ENCODE data around the gene SAMHD1. TPM values are rescaled to one million over a fixed set of nuclear protein-coding genes. Genes with fewer than 3 reads are reported as not detected.

SAMHD1 gene
- total RNA-seq, 5 donors from 2014 or later (not counting 1 experiment from before 2014, with no cell fraction given), result 218 to 437 (median 244) TPM

DNA sequence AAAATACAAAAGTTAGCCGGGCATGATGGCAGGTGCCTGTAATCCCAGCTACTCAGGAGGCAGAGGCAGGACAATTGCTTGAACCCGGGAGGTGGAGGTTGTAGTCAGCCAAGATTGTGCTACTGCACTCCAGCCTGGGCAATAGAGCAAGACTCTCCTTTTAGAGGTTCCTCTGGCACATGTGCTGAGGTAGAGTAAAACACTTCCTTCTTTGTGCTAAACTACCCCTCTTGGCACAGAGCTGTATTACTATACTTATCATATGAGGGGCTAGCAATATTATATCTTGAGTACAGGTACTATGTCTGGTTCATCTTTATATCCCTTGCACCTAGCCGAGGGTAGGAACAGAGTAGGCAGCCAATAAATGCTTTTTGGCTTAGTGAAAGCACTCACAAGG is 40.2 kb upstream of the SAMHD1 start:
- DNase-seq (no peak), ATAC-seq (replicated peaks in 1 of 4) (no peak)
- Histone ChIP-seq H3K27ac (ENCODE audit: low read length) (no peak overlapping the region), H3K4me3 (ENCODE audit: control insufficient read depth in 1 of 2, extremely low read depth in 1 of 2, low read length in 1 of 2) (no peak overlapping the region), H3K4me1 (ENCODE audit: control insufficient read depth in 1 of 2, extremely low read depth in 1 of 2, insufficient read depth in 2 of 2, low read length in 2 of 2) (peaks cover 15 to 31% of the 10 kb centered on the region in 2 experiments), H3K9me3 (no peaks in the 10 kb centered on the region), H3K27me3 (replicated peaks in 1 of 2; ENCODE audit: control insufficient read depth in 2 of 2, extremely low read depth in 1 of 2, insufficient read depth in 2 of 2, low read length in 1 of 2) (no peaks in the 10 kb centered on the region), H3K36me3 (ENCODE audit: control insufficient read depth in 2 of 2, extremely low read depth in 1 of 2, insufficient read depth in 1 of 2, low read length in 1 of 2) (peaks cover 0 to 6% of the 10 kb centered on the region in 2 donors)
- ChIA-PET POLR2A (interaction anchor here in 1 of 2 donors (0.6 to 0.7 kb wide), 3 partner anchors 17 to 370 kb away, joined by 4 to 5 read pairs (median 4); partner anchors contain the start of gene RBL1), CTCF (no interaction called here)
- peaks cover 39 to 52% (median 45%) of the 10 kb centered on the region in 3 donors for H3K4me1 Mint-ChIP-seq
- H3K9me3 Mint-ChIP-seq, result peaks cover 0 to 8% (median 6%) of the 10 kb centered on the region in 3 donors
- no peaks in the 10 kb centered on the region for H3K27me3 Mint-ChIP-seq
- 100% methylated on average over 2 of the region's 3 CpGs for WGBS (ENCODE audit: insufficient coverage)
- peaks cover 27% of the 10 kb centered on the region for H3K36me3 Mint-ChIP-seq
- H3K4me3 Mint-ChIP-seq, result no peak overlapping the region
- peak overlapping the region in 1 of 2 donors; percentile 76 for H3K27ac Mint-ChIP-seq

GRCh38 chr20:36989797-36990196 is 38.3 kb upstream of the SAMHD1 start:
- WGBS (ENCODE audit: insufficient coverage), result 85% methylated on average over 2 of the region's 6 CpGs

GRCh38 chr20:36988494-36988966 is 37.0 kb upstream of the SAMHD1 start:
- Histone ChIP-seq H3K4me3 (ENCODE audit: control insufficient read depth in 1 of 2, extremely low read depth in 1 of 2, low read length in 1 of 2) (no peak overlapping the region), H3K9me3 (no peaks in the 10 kb centered on the region), H3K36me3 (ENCODE audit: control insufficient read depth in 2 of 2, extremely low read depth in 1 of 2, insufficient read depth in 1 of 2, low read length in 1 of 2) (no peaks in the 10 kb centered on the region), H3K27ac (ENCODE audit: low read length) (peak overlapping the region; percentile 43), H3K4me1 (ENCODE audit: control insufficient read depth in 1 of 2, extremely low read depth in 1 of 2, insufficient read depth in 2 of 2, low read length in 2 of 2) (peaks cover 15 to 31% of the 10 kb centered on the region in 2 experiments), H3K27me3 (replicated peaks in 1 of 2; ENCODE audit: control insufficient read depth in 2 of 2, extremely low read depth in 1 of 2, insufficient read depth in 2 of 2, low read length in 1 of 2) (no peaks in the 10 kb centered on the region)
- CTCF ChIA-PET, result interaction anchor here in 1 of 2 donors (0.8 kb wide), 1 partner anchor 20 kb away, joined by 3 read pairs; no protein-coding TSS in a partner anchor
- peak; percentile 84 to 91 (median 85) for ATAC-seq (replicated peaks in 1 of 4)
- peaks cover 44 to 52% (median 45%) of the 10 kb centered on the region in 3 donors for H3K4me1 Mint-ChIP-seq
- H3K9me3 Mint-ChIP-seq, result peaks cover 0 to 8% (median 6%) of the 10 kb centered on the region in 3 donors
- H3K36me3 Mint-ChIP-seq, result peaks cover 7% of the 10 kb centered on the region
- H3K27ac Mint-ChIP-seq, result peak overlapping the region; percentile 89 to 93
- POLR2A ChIA-PET, result interaction anchor here in 1 of 2 donors (0.6 kb wide), 1 partner anchor 17 kb away, joined by 7 read pairs; no protein-coding TSS in a partner anchor
- no peaks in the 10 kb centered on the region for H3K27me3 Mint-ChIP-seq
- no CpG with 5 or more reads among the region's 3 CpGs for WGBS (ENCODE audit: insufficient coverage)
- peak overlapping the region in 2 of 3 donors; percentile 15 to 46 for H3K4me3 Mint-ChIP-seq
- peak in 29 of 35 experiments; percentile 13 to 59 (median 32) for DNase-seq

More at GRCh38 chr20:36989797-36990196, 38.3 kb upstream of the SAMHD1 start:
- Mint-ChIP-seq H3K4me3 (no peak overlapping the region), H3K36me3 (peaks cover 14% of the 10 kb centered on the region), H3K27ac (peak overlapping the region; percentile 57 to 89), H3K27me3 (no peaks in the 10 kb centered on the region), H3K9me3 (peaks cover 0 to 8% (median 6%) of the 10 kb centered on the region in 3 donors), H3K4me1 (peaks cover 41 to 49% (median 45%) of the 10 kb centered on the region in 3 donors)
- H3K27ac ChIP-seq (ENCODE audit: low read length), result no peak overlapping the region
- no peaks in the 10 kb centered on the region for H3K27me3 ChIP-seq (replicated peaks in 1 of 2; ENCODE audit: control insufficient read depth in 2 of 2, extremely low read depth in 1 of 2, insufficient read depth in 2 of 2, low read length in 1 of 2)
- ChIA-PET POLR2A (no interaction called here), CTCF (no interaction called here)
- peaks cover 0 to 2% of the 10 kb centered on the region in 2 donors for H3K36me3 ChIP-seq (ENCODE audit: control insufficient read depth in 2 of 2, extremely low read depth in 1 of 2, insufficient read depth in 1 of 2, low read length in 1 of 2)
- ATAC-seq (replicated peaks in 1 of 4), result no peak
- no peak for DNase-seq
- peaks cover 15 to 31% of the 10 kb centered on the region in 2 experiments for H3K4me1 ChIP-seq (ENCODE audit: control insufficient read depth in 1 of 2, extremely low read depth in 1 of 2, insufficient read depth in 2 of 2, low read length in 2 of 2)
- H3K4me3 ChIP-seq (ENCODE audit: control insufficient read depth in 1 of 2, extremely low read depth in 1 of 2, low read length in 1 of 2), result no peak overlapping the region
- no peaks in the 10 kb centered on the region for H3K9me3 ChIP-seq

DNA sequence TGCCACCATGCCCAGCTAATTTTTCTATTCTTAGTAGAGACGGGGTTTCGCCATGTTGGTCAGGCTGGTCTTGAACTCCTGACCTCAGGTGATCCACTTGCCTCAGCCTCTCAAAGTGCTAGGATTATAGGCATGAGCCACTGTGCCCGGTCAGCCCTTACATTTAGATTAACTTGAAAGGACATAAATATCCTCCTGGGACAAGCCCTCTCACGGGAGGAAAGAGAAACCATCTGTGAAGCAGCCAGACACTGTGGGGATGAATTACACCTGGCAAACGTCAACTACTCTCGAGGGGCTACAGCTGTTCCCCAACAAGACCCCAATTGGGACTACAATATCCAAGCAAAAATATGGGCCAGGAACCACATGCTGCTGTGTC is 32.7 kb upstream of the SAMHD1 start:
- POLR2A ChIA-PET, result interaction anchor here in 1 of 2 donors (0.6 kb wide), 2 partner anchors 17 to 26 kb away, joined by 3 read pairs; no protein-coding TSS in a partner anchor
- WGBS (ENCODE audit: insufficient coverage), result 100% methylated on average over 2 of the region's 6 CpGs
- no peaks in the 10 kb centered on the region for H3K9me3 Mint-ChIP-seq

DNA sequence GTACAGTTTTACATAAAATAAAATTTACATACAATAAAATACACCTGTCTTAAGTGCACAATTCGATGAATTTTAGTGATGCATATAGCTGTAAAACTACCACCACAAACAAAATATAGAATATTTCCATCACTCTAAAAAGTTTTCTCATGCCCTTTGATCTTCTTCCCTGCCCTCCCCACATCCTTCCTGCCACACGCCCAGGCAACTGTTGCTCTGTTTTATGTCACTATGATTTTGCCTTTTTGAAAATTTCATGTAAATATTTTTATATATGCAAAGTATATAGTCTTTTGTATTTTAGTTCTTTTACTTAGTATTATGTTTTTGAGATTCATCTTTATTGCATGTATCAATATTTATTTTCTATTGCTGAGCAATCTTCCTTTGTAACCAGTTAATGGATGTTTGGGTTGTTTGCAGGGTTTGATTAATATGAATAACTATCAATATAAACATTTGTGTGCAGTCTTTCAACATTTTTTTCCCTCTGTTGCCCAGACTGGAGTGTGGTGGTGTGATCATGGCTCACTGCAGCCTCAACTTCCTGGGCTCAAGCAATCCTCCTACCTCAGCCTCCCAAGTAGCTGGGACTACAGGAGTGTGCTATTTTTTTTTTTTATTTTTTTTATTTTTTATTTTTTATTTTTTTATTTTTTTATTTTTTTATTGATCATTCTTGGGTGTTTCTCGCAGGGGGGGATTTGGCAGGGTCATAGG is 23.8 kb upstream of the SAMHD1 start:
- peak overlapping the region; percentile 88 to 93 for H3K27ac Mint-ChIP-seq
- Histone ChIP-seq H3K27me3 (replicated peaks in 1 of 2; ENCODE audit: control insufficient read depth in 2 of 2, extremely low read depth in 1 of 2, insufficient read depth in 2 of 2, low read length in 1 of 2) (no peaks in the 10 kb centered on the region), H3K4me3 (ENCODE audit: control insufficient read depth in 1 of 2, extremely low read depth in 1 of 2, low read length in 1 of 2) (no peak overlapping the region), H3K4me1 (ENCODE audit: control insufficient read depth in 1 of 2, extremely low read depth in 1 of 2, insufficient read depth in 2 of 2, low read length in 2 of 2) (peaks cover 29 to 54% of the 10 kb centered on the region in 2 experiments), H3K27ac (ENCODE audit: low read length) (peak overlapping the region; percentile 88), H3K9me3 (no peaks in the 10 kb centered on the region), H3K36me3 (ENCODE audit: control insufficient read depth in 2 of 2, extremely low read depth in 1 of 2, insufficient read depth in 1 of 2, low read length in 1 of 2) (no peaks in the 10 kb centered on the region)
- WGBS (ENCODE audit: insufficient coverage), result no CpG with 5 or more reads among the region's 3 CpGs
- CTCF ChIA-PET, result interaction anchor here (0.6 to 1.6 kb wide), 5 partner anchors 22 to 56 kb away, joined by 3 to 9 read pairs (median 4); no protein-coding TSS in a partner anchor
- H3K9me3 Mint-ChIP-seq, result no peaks in the 10 kb centered on the region
- peak in 34 of 35 experiments; percentile 42 to 81 (median 65) for DNase-seq
- peak overlapping the region; percentile 7 to 45 (median 39) for H3K4me3 Mint-ChIP-seq
- POLR2A ChIA-PET, result interaction anchor here (0.6 to 1.1 kb wide), 8 partner anchors 23 to 118 kb away, joined by 3 to 8 read pairs (median 3); no protein-coding TSS in a partner anchor
- no peaks in the 10 kb centered on the region for H3K27me3 Mint-ChIP-seq
- peak; percentile 83 to 94 (median 92) for ATAC-seq (replicated peaks in 1 of 4)
- peaks cover 25 to 53% (median 39%) of the 10 kb centered on the region in 3 donors for H3K4me1 Mint-ChIP-seq
- peaks cover 5% of the 10 kb centered on the region for H3K36me3 Mint-ChIP-seq

More for the DNA sequence above, 32.7 kb upstream of the SAMHD1 start:
- no peak overlapping the region for H3K27ac ChIP-seq (ENCODE audit: low read length)
- H3K36me3 ChIP-seq (ENCODE audit: control insufficient read depth in 2 of 2, extremely low read depth in 1 of 2, insufficient read depth in 1 of 2, low read length in 1 of 2), result no peaks in the 10 kb centered on the region
- peaks cover 20 to 34% (median 24%) of the 10 kb centered on the region in 3 donors for H3K4me1 Mint-ChIP-seq
- H3K27ac Mint-ChIP-seq, result no peak overlapping the region
- no peak overlapping the region for H3K4me3 ChIP-seq (ENCODE audit: control insufficient read depth in 1 of 2, extremely low read depth in 1 of 2, low read length in 1 of 2)
- H3K4me1 ChIP-seq (ENCODE audit: control insufficient read depth in 1 of 2, extremely low read depth in 1 of 2, insufficient read depth in 2 of 2, low read length in 2 of 2), result peaks cover 14 to 20% of the 10 kb centered on the region in 2 experiments
- no peak for DNase-seq
- H3K9me3 ChIP-seq, result no peaks in the 10 kb centered on the region
- H3K27me3 Mint-ChIP-seq, result no peaks in the 10 kb centered on the region
- no peak for ATAC-seq (replicated peaks in 1 of 4)
- CTCF ChIA-PET, result interaction anchor here in 1 of 2 donors (0.7 kb wide), 1 partner anchor 426 kb away, joined by 3 read pairs; no protein-coding TSS in a partner anchor
- H3K27me3 ChIP-seq (replicated peaks in 1 of 2; ENCODE audit: control insufficient read depth in 2 of 2, extremely low read depth in 1 of 2, insufficient read depth in 2 of 2, low read length in 1 of 2), result no peaks in the 10 kb centered on the region
- H3K4me3 Mint-ChIP-seq, result no peak overlapping the region
- no peaks in the 10 kb centered on the region for H3K36me3 Mint-ChIP-seq

GRCh38 chr20:36974660-36975059 is 23.2 kb upstream of the SAMHD1 start:
- no peaks in the 10 kb centered on the region for H3K27me3 Mint-ChIP-seq
- H3K27ac ChIP-seq (ENCODE audit: low read length), result peak overlapping the region; percentile 83
- no peaks in the 10 kb centered on the region for H3K9me3 ChIP-seq
- peak overlapping the region in 1 of 3 donors; percentile 45 for H3K4me3 Mint-ChIP-seq
- DNase-seq (peak in 9 of 35 experiments; percentile 4 to 45 (median 21)), ATAC-seq (replicated peaks in 1 of 4) (peak in 3 of 4 experiments; percentile 51 to 63 (median 59))
- H3K4me1 ChIP-seq (ENCODE audit: control insufficient read depth in 1 of 2, extremely low read depth in 1 of 2, insufficient read depth in 2 of 2, low read length in 2 of 2), result peaks cover 35 to 60% of the 10 kb centered on the region in 2 experiments
- peaks cover 0 to 5% (median 0%) of the 10 kb centered on the region in 3 donors for H3K9me3 Mint-ChIP-seq
- H3K4me1 Mint-ChIP-seq, result peaks cover 31 to 59% (median 45%) of the 10 kb centered on the region in 3 donors
- WGBS (ENCODE audit: insufficient coverage), result no CpG with 5 or more reads among the region's 3 CpGs
- H3K4me3 ChIP-seq (ENCODE audit: control insufficient read depth in 1 of 2, extremely low read depth in 1 of 2, low read length in 1 of 2), result peak overlapping the region in 1 of 2 donors; percentile 32
- no peaks in the 10 kb centered on the region for H3K27me3 ChIP-seq (replicated peaks in 1 of 2; ENCODE audit: control insufficient read depth in 2 of 2, extremely low read depth in 1 of 2, insufficient read depth in 2 of 2, low read length in 1 of 2)
- peaks cover 10% of the 10 kb centered on the region for H3K36me3 Mint-ChIP-seq
- H3K27ac Mint-ChIP-seq, result peak overlapping the region; percentile 88 to 93
- CTCF ChIA-PET, result interaction anchor here (0.6 to 1.6 kb wide), 6 partner anchors 16 to 55 kb away, joined by 3 to 9 read pairs (median 4); no protein-coding TSS in a partner anchor
- no peaks in the 10 kb centered on the region for H3K36me3 ChIP-seq (ENCODE audit: control insufficient read depth in 2 of 2, extremely low read depth in 1 of 2, insufficient read depth in 1 of 2, low read length in 1 of 2)
- POLR2A ChIA-PET, result interaction anchor here (0.6 to 1.1 kb wide), 8 partner anchors 24 to 119 kb away, joined by 3 to 8 read pairs (median 3); no protein-coding TSS in a partner anchor
